Neural crest cell (in vitro differentiated cells): ENCODE results near the gene PHOSPHO2. TPM values are rescaled to one million over a fixed set of nuclear protein-coding genes. Genes with fewer than 3 reads are reported as not detected.
A peak's percentile ranks its signal among the peaks of the same experiment; 100 is the strongest.

Experiments used
- DNase-seq: peaks from one replicate; pipeline ENCODE4 v3.0.0; 2021; ENCODE audit warnings: low read depth, mixed read lengths, low spot score
- H3K27ac Mint-ChIP-seq: one replicate; pipeline ENCODE4 v1.8.0; 2021; ENCODE audit warnings: mild to moderate bottlenecking, mixed read lengths; ENCODE audit not compliant: unreplicated experiment
- H3K27me3 Mint-ChIP-seq: 2 replicates; pipeline ENCODE4 v1.8.0; 2021; ENCODE audit warnings: low read depth, mild to moderate bottlenecking, mixed read lengths
- H3K36me3 Mint-ChIP-seq: 2 replicates; pipeline ENCODE4 v1.8.0; 2021; ENCODE audit warnings: low read depth, mild to moderate bottlenecking, mixed read lengths
- H3K4me1 Mint-ChIP-seq: 2 replicates; pipeline ENCODE4 v1.8.0; 2021; ENCODE audit warnings: mixed read lengths
- H3K4me3 Mint-ChIP-seq: one replicate; pipeline ENCODE4 v1.8.0; 2021; ENCODE audit warnings: mild to moderate bottlenecking, mixed read lengths
- H3K9me3 Mint-ChIP-seq: 2 replicates; pipeline ENCODE4 v1.8.0; 2021; ENCODE audit warnings: mixed read lengths
- CTCF ChIP-seq: fragments of 200-600 bp; sonication (generic); conservative IDR thresholded peaks from 2 replicates; pipeline ENCODE4 v1.5.0; 2021; ENCODE audit warnings: antibody characterized with exemption, mild to moderate bottlenecking
- total RNA-seq: library from RNA; stranded (reverse); gene quantifications from 2 replicates; pipeline ENCODE4 v1.2.1, GENCODE V29; 2021

PHOSPHO2 gene
- total RNA-seq, 1 donor from 2014 or later: 8.3 TPM

GRCh38 chr2:169729274-169729605, 35.0 kb downstream of the PHOSPHO2 start:
- Mint-ChIP-seq H3K9me3 (no peaks in the 10 kb centered on the region), H3K4me1 (peaks cover 12% of the 10 kb centered on the region), H3K36me3 (no peaks in the 10 kb centered on the region), H3K4me3 (no peak overlapping the region), H3K27me3 (peaks cover 11% of the 10 kb centered on the region), H3K27ac (no peak overlapping the region)
- no peak for TF ChIP-seq CTCF
- DNase-seq: no peak

GRCh38 chr2:169732075-169732474, 37.8 kb downstream of the PHOSPHO2 start:
- Mint-ChIP-seq H3K27me3 (peaks cover 11% of the 10 kb centered on the region), H3K27ac (no peak overlapping the region), H3K9me3 (no peaks in the 10 kb centered on the region), H3K4me3 (peak overlapping the region; percentile 89), H3K4me1 (peaks cover 39% of the 10 kb centered on the region), H3K36me3 (no peaks in the 10 kb centered on the region)
- TF ChIP-seq CTCF: no peak
- DNase-seq: no peak

GRCh38 chr2:169732583-169733358, 38.5 kb downstream of the PHOSPHO2 start:
- no peaks in the 10 kb centered on the region for H3K36me3 Mint-ChIP-seq
- no peak for TF ChIP-seq CTCF
- H3K9me3 Mint-ChIP-seq: no peaks in the 10 kb centered on the region
- peaks cover 11% of the 10 kb centered on the region for H3K27me3 Mint-ChIP-seq
- no peak for DNase-seq
- H3K4me1 Mint-ChIP-seq: peaks cover 42% of the 10 kb centered on the region
- H3K4me3 Mint-ChIP-seq: peak overlapping the region; percentile 97
- H3K27ac Mint-ChIP-seq: no peak overlapping the region

- Mint-ChIP-seq H3K4me1 (peaks cover 43% of the 10 kb centered on the region), H3K36me3 (peaks cover 4% of the 10 kb centered on the region), H3K27me3 (peaks cover 11% of the 10 kb centered on the region), H3K27ac (peak overlapping the region; percentile 75), H3K9me3 (peaks cover 4% of the 10 kb centered on the region), H3K4me3 (peak overlapping the region; percentile 95)
- peak; percentile 50 for DNase-seq
- no peak for TF ChIP-seq CTCF
Measured at GRCh38 chr2:169734169-169734847, 40.0 kb downstream of the PHOSPHO2 start.

- no peak for TF ChIP-seq CTCF
- Mint-ChIP-seq H3K4me1 (peaks cover 50% of the 10 kb centered on the region), H3K4me3 (peak overlapping the region; percentile 95), H3K27me3 (peaks cover 11% of the 10 kb centered on the region), H3K27ac (no peak overlapping the region), H3K36me3 (peaks cover 11% of the 10 kb centered on the region), H3K9me3 (peaks cover 7% of the 10 kb centered on the region)
- DNase-seq: no peak
Measured at GRCh38 chr2:169735623-169736022, 41.4 kb downstream of the PHOSPHO2 start.
